Activated CD4-positive, alpha-beta T cell treated with anti-CD3 and anti-CD28 coated beads, Interleukin-2, amount 50 U/mL, for 24 hours (primary cell): Measurements from ENCODE around the gene KCNF1.

ENCODE experiments used
- DNase-seq, 2 donors: peaks; one replicate each; pipeline ENCODE4 v3.0.0-alpha.2; 2020; ENCODE audit warnings: low read depth in 1 of 2, low spot score in 1 of 2

Gene KCNF1

GRCh38 chr2:10961490-10961875, 49.7 kb downstream of the KCNF1 start:
- no peak for DNase-seq

- no peak for DNase-seq
Measured at GRCh38 chr2:10962004-10962403, 50.3 kb downstream of the KCNF1 start.

DNA sequence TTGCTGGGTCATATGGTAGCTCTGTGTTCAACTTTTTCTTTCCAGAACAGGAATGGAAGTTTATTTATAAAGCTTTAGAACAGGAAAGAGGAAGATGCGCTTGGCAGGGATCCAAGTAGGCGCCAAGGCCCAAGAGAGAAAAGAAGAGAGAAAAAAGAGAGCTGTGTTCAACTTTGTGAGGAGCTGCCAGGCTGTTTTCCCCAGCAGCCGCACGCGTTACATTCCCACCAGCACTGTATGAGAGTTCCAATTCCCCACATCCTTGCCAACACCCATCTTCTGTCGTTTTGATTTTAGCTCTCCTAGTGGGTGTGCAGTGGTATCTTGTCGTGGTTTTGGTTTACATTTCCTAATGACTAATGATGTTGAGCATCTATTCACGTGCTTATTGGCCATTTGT, 51.4 kb downstream of the KCNF1 start:
- DNase-seq, result no peak
